Subcutaneous abdominal adipose tissue (tissue), 5 donors: Measurements from ENCODE around the gene GSDME.

Source experiments
- H3K27ac ChIP-seq: one replicate; pipeline ENCODE4 v1.7.0; 2013; ENCODE audit warnings: low read depth, mild to moderate bottlenecking, inconsistent platforms, low read length, moderate library complexity
- H3K27me3 ChIP-seq, 5 donors: one replicate each; pipeline ENCODE4 v1.7.0; 2013; ENCODE audit warnings: low read length in 5 of 5, inconsistent platforms in 1 of 5; ENCODE audit not compliant: control insufficient read depth in 5 of 5, insufficient read depth in 4 of 5
- H3K36me3 ChIP-seq, 5 donors: one replicate each; pipeline ENCODE4 v1.7.0; 2013; ENCODE audit warnings: low read length in 5 of 5; ENCODE audit not compliant: control insufficient read depth in 5 of 5, insufficient read depth in 5 of 5
- H3K4me1 ChIP-seq, 5 donors: one replicate each; pipeline ENCODE4 v1.7.0; 2013; ENCODE audit warnings: low read length in 5 of 5, mild to moderate bottlenecking in 3 of 5, moderate library complexity in 1 of 5; ENCODE audit not compliant: control insufficient read depth in 5 of 5, insufficient read depth in 5 of 5
- H3K4me3 ChIP-seq, 5 donors: one replicate each; pipeline ENCODE4 v1.7.0; 2013; ENCODE audit warnings: low read length in 5 of 5, low read depth in 1 of 5
- H3K9ac ChIP-seq, 5 donors: one replicate each; pipeline ENCODE4 v1.7.0; 2013; ENCODE audit warnings: low read length in 5 of 5, mild to moderate bottlenecking in 4 of 5, moderate library complexity in 3 of 5
- H3K9me3 ChIP-seq, 5 donors: one replicate each; pipeline ENCODE4 v1.7.0; 2013; ENCODE audit warnings: low read length in 5 of 5; ENCODE audit not compliant: control insufficient read depth in 5 of 5
- donor health status: healthy.
- donor health status: healthy.
- donor health status: healthy.
- donor health status: healthy.
- donor health status: healthy.

Gene GSDME

GRCh38 chr7:24793982-24794648 is 36.9 kb upstream of the GSDME start:
- Histone ChIP-seq H3K4me1 (no peaks in the 10 kb centered on the region), H3K4me3 (no peak overlapping the region), H3K27me3 (peaks cover 0 to under 1% (median 0%) of the 10 kb centered on the region in 5 donors), H3K9ac (no peak overlapping the region), H3K27ac (no peak overlapping the region), H3K36me3 (peaks cover 0 to 4% (median 0%) of the 10 kb centered on the region in 5 donors), H3K9me3 (no peaks in the 10 kb centered on the region)

GRCh38 chr7:24788961-24789576 is 31.8 kb upstream of the GSDME start:
- H3K4me1 ChIP-seq: no peaks in the 10 kb centered on the region
- peaks cover 0 to 4% (median 0%) of the 10 kb centered on the region in 5 donors for H3K27me3 ChIP-seq
- H3K4me3 ChIP-seq: no peak overlapping the region
- no peak overlapping the region for H3K9ac ChIP-seq
- H3K36me3 ChIP-seq: no peaks in the 10 kb centered on the region
- H3K9me3 ChIP-seq: no peaks in the 10 kb centered on the region
- H3K27ac ChIP-seq: no peak overlapping the region

GRCh38 chr7:24788075-24788474 is 30.8 kb upstream of the GSDME start:
- peaks cover 0 to 4% (median 0%) of the 10 kb centered on the region in 5 donors for H3K4me1 ChIP-seq
- peaks cover 0 to 4% (median 0%) of the 10 kb centered on the region in 5 donors for H3K27me3 ChIP-seq
- no peaks in the 10 kb centered on the region for H3K36me3 ChIP-seq
- H3K9ac ChIP-seq: no peak overlapping the region
- H3K9me3 ChIP-seq: no peaks in the 10 kb centered on the region
- H3K27ac ChIP-seq: no peak overlapping the region
- no peak overlapping the region for H3K4me3 ChIP-seq

GRCh38 chr7:24786941-24787340 is 29.7 kb upstream of the GSDME start:
- H3K9me3 ChIP-seq: no peaks in the 10 kb centered on the region
- H3K9ac ChIP-seq: no peak overlapping the region
- H3K4me3 ChIP-seq: no peak overlapping the region
- H3K36me3 ChIP-seq: no peaks in the 10 kb centered on the region
- peaks cover 0 to 4% (median 0%) of the 10 kb centered on the region in 5 donors for H3K27me3 ChIP-seq
- peaks cover 0 to 4% (median 0%) of the 10 kb centered on the region in 5 donors for H3K4me1 ChIP-seq
- no peak overlapping the region for H3K27ac ChIP-seq

- no peak overlapping the region for H3K27ac ChIP-seq
- no peak overlapping the region for H3K9ac ChIP-seq
- H3K4me1 ChIP-seq: peaks cover 0 to 4% (median 0%) of the 10 kb centered on the region in 5 donors
- H3K36me3 ChIP-seq: no peaks in the 10 kb centered on the region
- H3K4me3 ChIP-seq: no peak overlapping the region
- H3K27me3 ChIP-seq: peaks cover 0 to 4% (median 0%) of the 10 kb centered on the region in 5 donors
- H3K9me3 ChIP-seq: no peaks in the 10 kb centered on the region
These were observed 29.0 kb upstream of the GSDME start for GRCh38 chr7:24786306-24786705.

GRCh38 chr7:24784277-24784676 is 27.0 kb upstream of the GSDME start:
- Histone ChIP-seq H3K36me3 (no peaks in the 10 kb centered on the region), H3K4me1 (peaks cover 0 to 7% (median 4%) of the 10 kb centered on the region in 5 donors), H3K27ac (no peak overlapping the region), H3K27me3 (peaks cover 0 to 4% (median 0%) of the 10 kb centered on the region in 5 donors), H3K4me3 (no peak overlapping the region), H3K9ac (no peak overlapping the region), H3K9me3 (no peaks in the 10 kb centered on the region)

DNA sequence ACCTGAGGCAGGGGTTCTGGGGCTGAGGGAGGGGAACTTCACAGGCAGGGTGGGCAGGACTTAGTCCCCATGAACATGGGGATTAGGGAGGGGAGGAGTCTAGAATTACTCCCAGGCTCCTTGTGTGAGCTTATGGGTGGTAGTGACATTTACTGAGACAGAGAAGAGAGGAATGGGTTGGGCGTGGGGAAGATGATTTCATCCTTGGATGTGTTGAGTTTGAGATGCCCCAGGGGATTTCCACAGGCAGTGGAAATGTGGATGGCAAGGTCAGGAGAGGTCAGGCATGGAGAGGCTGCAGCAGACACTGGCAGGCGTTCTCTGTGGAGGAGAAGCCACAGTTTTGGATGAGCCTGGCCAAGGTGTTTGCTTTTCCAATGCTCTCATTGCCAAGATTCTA is 26.4 kb upstream of the GSDME start:
- H3K4me1 ChIP-seq: peaks cover 0 to 11% (median 4%) of the 10 kb centered on the region in 5 donors
- no peak overlapping the region for H3K4me3 ChIP-seq
- H3K9ac ChIP-seq: no peak overlapping the region
- no peaks in the 10 kb centered on the region for H3K27me3 ChIP-seq
- H3K9me3 ChIP-seq: no peaks in the 10 kb centered on the region
- H3K27ac ChIP-seq: no peak overlapping the region
- no peaks in the 10 kb centered on the region for H3K36me3 ChIP-seq

DNA sequence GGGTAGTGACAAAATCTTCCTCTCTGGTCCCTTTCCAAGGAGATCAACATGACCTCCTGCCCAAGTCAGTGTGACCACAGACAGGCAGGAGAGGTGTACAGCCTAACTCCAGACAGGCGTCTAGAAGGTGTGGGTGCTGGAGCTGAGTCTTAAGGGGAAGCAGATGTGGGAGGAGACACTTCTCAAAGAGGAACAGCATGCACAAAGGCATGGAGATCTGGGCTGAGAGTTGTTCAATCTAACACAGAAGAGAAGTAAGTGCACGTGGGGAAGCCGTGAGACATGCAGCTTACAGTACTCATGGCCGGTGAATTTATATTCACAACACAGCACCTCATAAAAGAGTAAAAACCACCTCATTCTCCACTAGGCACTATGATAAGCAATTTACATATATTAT is 23.8 kb upstream of the GSDME start:
- H3K27me3 ChIP-seq: no peaks in the 10 kb centered on the region
- peaks cover 0 to 14% (median 4%) of the 10 kb centered on the region in 5 donors for H3K4me1 ChIP-seq
- no peaks in the 10 kb centered on the region for H3K36me3 ChIP-seq
- no peak overlapping the region for H3K27ac ChIP-seq
- no peak overlapping the region for H3K4me3 ChIP-seq
- H3K9ac ChIP-seq: no peak overlapping the region
- no peaks in the 10 kb centered on the region for H3K9me3 ChIP-seq

DNA sequence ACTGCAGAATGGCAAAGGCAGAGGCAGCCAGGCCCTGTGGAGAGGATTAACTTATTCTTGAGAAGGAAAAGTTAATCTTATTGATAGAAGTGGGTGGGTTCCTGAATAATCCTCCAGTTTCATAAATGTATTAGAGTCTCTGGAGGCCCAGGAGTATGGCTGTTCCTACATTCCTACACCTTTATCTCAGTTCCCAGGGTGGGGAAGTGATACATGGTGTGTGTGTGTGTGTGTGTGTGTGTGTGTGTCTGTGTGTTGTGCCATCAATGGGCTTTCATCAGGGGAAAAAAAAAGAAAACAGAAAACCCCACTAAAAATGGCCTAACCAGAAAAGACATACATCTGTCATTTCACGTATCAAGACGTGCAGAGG is 22.0 kb upstream of the GSDME start:
- no peaks in the 10 kb centered on the region for H3K27me3 ChIP-seq
- H3K36me3 ChIP-seq: no peaks in the 10 kb centered on the region
- peak overlapping the region; percentile 3 for H3K27ac ChIP-seq
- no peaks in the 10 kb centered on the region for H3K9me3 ChIP-seq
- H3K9ac ChIP-seq: no peak overlapping the region
- H3K4me3 ChIP-seq: no peak overlapping the region
- H3K4me1 ChIP-seq: peaks cover 0 to 14% (median 8%) of the 10 kb centered on the region in 5 donors

DNA sequence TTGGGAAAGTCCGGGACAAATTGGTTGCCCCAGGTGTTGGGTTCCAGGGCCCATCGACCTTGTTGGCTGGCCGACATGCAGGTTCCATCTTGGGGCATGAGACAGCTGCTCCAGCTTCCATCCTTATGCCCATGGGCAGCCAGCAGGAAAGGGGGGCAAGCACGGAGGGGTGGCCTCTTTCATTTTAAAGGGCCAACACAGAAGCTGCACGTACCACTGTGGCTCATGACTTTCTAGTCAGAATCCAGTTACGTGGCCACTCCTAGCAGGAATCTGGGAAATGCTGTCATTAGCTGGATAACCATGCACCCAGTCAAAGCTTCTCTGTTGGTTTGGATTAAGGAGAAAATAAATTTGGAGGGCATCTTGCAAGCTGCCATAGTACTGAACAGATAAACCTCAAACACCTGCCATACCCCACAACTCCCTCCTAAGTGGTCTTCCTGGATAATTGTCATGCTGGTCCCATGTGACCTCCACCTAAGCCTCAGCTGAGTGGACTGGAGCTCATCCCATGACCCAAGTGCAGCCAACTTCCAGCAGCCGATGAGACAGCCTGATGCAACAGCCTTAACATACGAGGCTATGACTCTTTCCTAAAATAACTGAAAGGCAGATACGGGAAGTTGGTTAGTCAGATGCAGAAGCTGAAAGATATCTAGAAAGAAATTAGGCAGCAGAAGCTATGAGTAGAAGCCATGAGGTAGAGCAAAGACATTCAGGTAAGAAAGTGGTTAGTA is 21.4 kb upstream of the GSDME start:
- Histone ChIP-seq H3K4me1 (peaks cover 0 to 14% (median 5%) of the 10 kb centered on the region in 5 donors), H3K9me3 (no peaks in the 10 kb centered on the region), H3K4me3 (no peak overlapping the region), H3K36me3 (no peaks in the 10 kb centered on the region), H3K27ac (no peak overlapping the region), H3K9ac (no peak overlapping the region), H3K27me3 (no peaks in the 10 kb centered on the region)
